HFFc6 (cell line): ENCODE data around the gene CALCB. TPM values are rescaled to one million over a fixed set of nuclear protein-coding genes. Genes with fewer than 3 reads are reported as not detected.

ENCODE experiments used
- DNase-seq: peaks from one replicate; pipeline ENCODE4 v3.0.0-alpha.2; 2018
- H3K27ac Mint-ChIP-seq: 2 replicates; pipeline ENCODE4 v1.8.0; 2020; ENCODE audit warnings: mild to moderate bottlenecking, mixed read lengths
- H3K27me3 Mint-ChIP-seq: 2 replicates; pipeline ENCODE4 v1.8.0; 2021; ENCODE audit warnings: mild to moderate bottlenecking, moderate library complexity, mixed read lengths; ENCODE audit not compliant: insufficient read depth
- H3K36me3 Mint-ChIP-seq: 2 replicates; pipeline ENCODE4 v1.8.0; 2021; ENCODE audit warnings: low read depth, mixed read lengths
- H3K4me1 Mint-ChIP-seq: 2 replicates; pipeline ENCODE4 v1.8.0; 2020; ENCODE audit warnings: low read depth, mixed read lengths
- H3K4me3 Mint-ChIP-seq: 2 replicates; pipeline ENCODE4 v1.8.0; 2020; ENCODE audit warnings: mild to moderate bottlenecking, moderate library complexity, mixed read lengths
- H3K9me3 Mint-ChIP-seq: 2 replicates; pipeline ENCODE4 v1.8.0; 2020; ENCODE audit warnings: mild to moderate bottlenecking, mixed read lengths
- CTCF ChIP-seq: fragments of 200-600 bp; sonication (generic); IDR thresholded peaks from 2 replicates; pipeline ENCODE4 v1.5.0; 2021; ENCODE audit warnings: antibody characterized with exemption, mild to moderate bottlenecking
- total RNA-seq, 6 experiments: library from RNA; stranded (reverse); fragmentation: NEBNext Ultra II Directional; extraction: Animal tissue kit (Norgen Biotek cat#: 25700); gene quantifications; 2 replicates in 1 of 6; 3 replicates in 5 of 6; pipeline ENCODE4 v1.2.3, GENCODE V29; 2021

The CALCB gene
- total RNA-seq, 6 experiments from 2014 or later = not detected

DNA sequence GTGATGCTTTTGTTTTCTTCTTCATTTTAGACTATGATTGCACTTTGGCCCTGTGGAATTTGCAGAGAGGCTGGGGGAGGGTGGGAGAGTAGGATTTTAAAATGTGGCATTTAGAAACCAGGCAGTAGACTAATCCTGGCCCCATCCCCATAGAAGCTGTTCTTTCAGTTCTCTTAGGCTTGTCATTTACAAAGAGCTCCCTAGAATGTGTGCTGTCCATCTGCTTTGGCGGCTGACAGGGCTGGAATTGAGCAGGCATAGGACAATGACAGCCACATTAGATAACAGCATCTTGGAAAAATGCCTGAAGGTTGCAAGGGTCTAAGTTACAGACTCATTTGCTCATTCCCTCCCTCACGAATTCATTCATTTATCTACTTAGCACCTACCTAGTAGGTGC lies 51.1 kb downstream of the CALCB start:
- no peaks in the 10 kb centered on the region for H3K36me3 Mint-ChIP-seq

DNA sequence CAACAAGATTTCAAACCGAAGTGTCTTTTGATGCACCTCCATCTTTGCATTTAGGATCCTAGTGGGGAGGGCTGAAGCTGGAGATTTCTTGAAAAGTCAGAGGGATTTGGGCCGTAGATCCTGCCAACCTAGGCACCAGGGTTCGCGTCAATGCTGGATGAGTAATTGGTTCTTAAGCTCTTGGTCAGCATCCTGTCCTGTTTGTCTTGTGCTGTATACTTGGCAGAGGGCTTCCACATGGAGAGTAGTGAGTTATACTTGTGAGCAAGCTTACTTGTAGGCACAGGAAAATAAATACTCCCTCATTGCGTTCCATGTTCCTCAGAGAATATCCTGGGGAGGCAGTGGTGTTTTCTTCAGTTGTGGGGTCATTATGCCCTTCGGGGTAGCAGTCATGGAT lies 53.9 kb downstream of the CALCB start:
- no peaks in the 10 kb centered on the region for H3K9me3 Mint-ChIP-seq
- H3K4me3 Mint-ChIP-seq = peak overlapping the region; percentile 48
- peaks cover 3% of the 10 kb centered on the region for H3K27me3 Mint-ChIP-seq
- H3K4me1 Mint-ChIP-seq = peaks cover 86% of the 10 kb centered on the region
- H3K36me3 Mint-ChIP-seq = no peaks in the 10 kb centered on the region
- peak; percentile 74 for DNase-seq
- TF ChIP-seq CTCF = no peak
- H3K27ac Mint-ChIP-seq = peak overlapping the region; percentile 82

More for the DNA sequence above, 51.1 kb downstream of the CALCB start:
- Mint-ChIP-seq H3K4me3 (peak overlapping the region; percentile 29; the same call in 1 of the 2 replicates), H3K4me1 (peaks cover 83% of the 10 kb centered on the region), H3K27me3 (peaks cover 3% of the 10 kb centered on the region), H3K27ac (peak overlapping the region; percentile 17; the same call in 1 of the 2 replicates), H3K9me3 (no peaks in the 10 kb centered on the region)
- no peak for DNase-seq
- no peak for TF ChIP-seq CTCF

Other genes starting within 250 kb of the CALCB start
- 1 to 10 TPM in 4 of 6 experiments, under 1 TPM in 2; 0.67 to 4.0 (median 1.2) TPM for gene CYP2R1, start 181.4 kb upstream of the CALCB start, total RNA-seq
- gene CALCA, start 101.2 kb upstream of the CALCB start, total RNA-seq = not detected
- gene INSC, start 41.3 kb downstream of the CALCB start, total RNA-seq = under 1 TPM; 0.08 to 0.43 (median 0.16) TPM